Cardiac fibroblast (primary cell): ENCODE data around the gene TMEM53.

Experiments used
- DNase-seq, 2 donors: peaks; one replicate each; pipeline versions ENCODE4 v3.0.0 to v3.0.0-alpha.2; 2010; ENCODE audit warnings: low read depth in 2 of 2
- H3K4me3 ChIP-seq, 2 donors: replicated peaks in 1 of 2; 1 replicate in 1 of 2; 2 replicates in 1 of 2; pipeline ENCODE4 v1.5.1; 2011; ENCODE audit warnings: low read depth in 2 of 2, low read length in 2 of 2, mild to moderate bottlenecking in 2 of 2, moderate library complexity in 1 of 2
- CTCF ChIP-seq: IDR thresholded peaks from one replicate; pipeline ENCODE4 v1.5.1; 2011; ENCODE audit warnings: low read depth, mild to moderate bottlenecking, low read length, inconsistent platforms

TMEM53 gene

GRCh38 chr1:44649788-44650158 is 24.5 kb downstream of the TMEM53 start:
- H3K4me3 ChIP-seq: no peak overlapping the region
- no peak for DNase-seq
- no peak for TF ChIP-seq CTCF

GRCh38 chr1:44648529-44649250 is 25.6 kb downstream of the TMEM53 start:
- no peak overlapping the region for H3K4me3 ChIP-seq
- no peak for TF ChIP-seq CTCF
- no peak for DNase-seq

GRCh38 chr1:44647896-44648295 is 26.4 kb downstream of the TMEM53 start:
- no peak overlapping the region for H3K4me3 ChIP-seq
- DNase-seq: no peak
- TF ChIP-seq CTCF: no peak

GRCh38 chr1:44646261-44647110 is 27.8 kb downstream of the TMEM53 start:
- TF ChIP-seq CTCF: no peak
- H3K4me3 ChIP-seq: no peak overlapping the region
- DNase-seq: peak in 1 of 2 donors; percentile 65

GRCh38 chr1:44645476-44646244 is 28.6 kb downstream of the TMEM53 start:
- H3K4me3 ChIP-seq: no peak overlapping the region
- peak in 1 of 2 donors; percentile 48 for DNase-seq
- TF ChIP-seq CTCF: no peak

- no peak overlapping the region for H3K4me3 ChIP-seq
- TF ChIP-seq CTCF: no peak
- no peak for DNase-seq
These were observed 29.5 kb downstream of the TMEM53 start for GRCh38 chr1:44644806-44645205.
